OCI-LY1 (cell line): ENCODE measurements around the gene CLTB.

ENCODE experiments used
- EZH2 ChIP-seq: fragments of 200-600 bp; sonication (generic), shearing (Covaris generic); IDR thresholded peaks from 2 replicates; pipeline ENCODE4 v1.8.0; 2017; ENCODE audit warnings: borderline replicate concordance, mixed run types, mild to moderate bottlenecking, antibody characterized with exemption, low read length, moderate library complexity, mixed read lengths
- TF ChIP-seq, protein P1 (sequence below): fragments of 200-600 bp; sonication (generic), shearing (Covaris generic); IDR thresholded peaks from 2 replicates; pipeline ENCODE4 v1.5.1; 2017; ENCODE audit warnings: mild to moderate bottlenecking, antibody characterized with exemption, low read length, moderate library complexity, mixed read lengths

- TF ChIP-seq, protein P1, sequence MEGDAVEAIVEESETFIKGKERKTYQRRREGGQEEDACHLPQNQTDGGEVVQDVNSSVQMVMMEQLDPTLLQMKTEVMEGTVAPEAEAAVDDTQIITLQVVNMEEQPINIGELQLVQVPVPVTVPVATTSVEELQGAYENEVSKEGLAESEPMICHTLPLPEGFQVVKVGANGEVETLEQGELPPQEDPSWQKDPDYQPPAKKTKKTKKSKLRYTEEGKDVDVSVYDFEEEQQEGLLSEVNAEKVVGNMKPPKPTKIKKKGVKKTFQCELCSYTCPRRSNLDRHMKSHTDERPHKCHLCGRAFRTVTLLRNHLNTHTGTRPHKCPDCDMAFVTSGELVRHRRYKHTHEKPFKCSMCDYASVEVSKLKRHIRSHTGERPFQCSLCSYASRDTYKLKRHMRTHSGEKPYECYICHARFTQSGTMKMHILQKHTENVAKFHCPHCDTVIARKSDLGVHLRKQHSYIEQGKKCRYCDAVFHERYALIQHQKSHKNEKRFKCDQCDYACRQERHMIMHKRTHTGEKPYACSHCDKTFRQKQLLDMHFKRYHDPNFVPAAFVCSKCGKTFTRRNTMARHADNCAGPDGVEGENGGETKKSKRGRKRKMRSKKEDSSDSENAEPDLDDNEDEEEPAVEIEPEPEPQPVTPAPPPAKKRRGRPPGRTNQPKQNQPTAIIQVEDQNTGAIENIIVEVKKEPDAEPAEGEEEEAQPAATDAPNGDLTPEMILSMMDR, result peak; percentile 55
- no peak for TF ChIP-seq EZH2
Measured at GRCh38 chr5:176415952-176416924, at the start of gene CLTB.
